Measurements from ENCODE around the gene RNU2-1. TPM values are rescaled to one million over a fixed set of nuclear protein-coding genes. Genes with fewer than 3 reads are reported as not detected.

RNU2-1 gene
- total and polyA plus RNA-seq, 2 experiments from 2014 or later, result 11.2 TPM; not detected in 1

- Mint-ChIP-seq H3K4me1 (no peaks in the 10 kb centered on the region), H3K27ac (no peak overlapping the region), H3K9me3 (no peaks in the 10 kb centered on the region), H3K27me3 (ENCODE audit: insufficient read depth, low read depth, poor library complexity) (peaks cover 9% of the 10 kb centered on the region), H3K4me3 (no peak overlapping the region; the same call in 2 of the 3 replicates), H3K36me3 (ENCODE audit: low read depth) (peaks cover 3% of the 10 kb centered on the region; the same call in 1 of the 3 replicates)
- H3K9me2 ChIP-seq (ENCODE audit: insufficient read depth), result no peaks in the 10 kb centered on the region
- H3K4me3 ChIP-seq, result no peak overlapping the region
- no peak overlapping the region for H3K4me2 ChIP-seq
- H3K27ac ChIP-seq (ENCODE audit: low read depth), result no peak overlapping the region
- no peaks in the 10 kb centered on the region for H3K27me3 ChIP-seq (ENCODE audit: insufficient read depth)
- H3K4me1 ChIP-seq (ENCODE audit: insufficient read depth), result no peaks in the 10 kb centered on the region
- no peaks in the 10 kb centered on the region for H3K79me2 ChIP-seq (replicated peaks; ENCODE audit: insufficient read depth)
- DNase-seq (ENCODE audit: low spot score) (no peak), ATAC-seq (no peak)
- no peaks in the 10 kb centered on the region for H3K36me3 ChIP-seq (ENCODE audit: insufficient read depth)
- no peaks in the 10 kb centered on the region for H4K20me1 ChIP-seq (replicated peaks; ENCODE audit: insufficient read depth)
- H3F3A ChIP-seq (replicated peaks; ENCODE audit: low read depth), result no peaks in the 10 kb centered on the region
- no peak for TF ChIP-seq REST (IDR thresholded peaks at IDR 0.05; ENCODE audit: unreplicated experiment)
- no peak for TF ChIP-seq STAT1 (IDR thresholded peaks at IDR 0.05; ENCODE audit: unreplicated experiment)
- TF ChIP-seq EZH2phosphoT487 (IDR thresholded peaks at IDR 0.05; ENCODE audit: unreplicated experiment), result no peak
- TF ChIP-seq ZNF331 (CRISPR knock-in tag; IDR thresholded peaks at IDR 0.05; ENCODE audit: low read depth), result no peak
- no peak for TF ChIP-seq NANOG (IDR thresholded peaks at IDR 0.05; ENCODE audit: borderline replicate concordance)
- TF ChIP-seq CTCF (conservative IDR thresholded peaks at IDR 0.05; ENCODE audit: low read depth in 2 of 2), result no peak
- TF ChIP-seq JUNB (IDR thresholded peaks at IDR 0.05; ENCODE audit: unreplicated experiment), result no peak
- no peak for TF ChIP-seq ZNF114 (CRISPR knock-in tag; IDR thresholded peaks at IDR 0.05)
- no peak for TF ChIP-seq POLR2AphosphoS5 (IDR thresholded peaks at IDR 0.05; ENCODE audit: low read depth)
- H2AFZ ChIP-seq, result no peak overlapping the region
Observed at GRCh38 chr17:43220511-43221125, 13.2 kb downstream of the RNU2-1 start.

GRCh38 chr17:43219746-43220380 is 13.9 kb downstream of the RNU2-1 start:
- TF ChIP-seq EZH2 (IDR thresholded peaks at IDR 0.05; ENCODE audit: low read depth, unreplicated experiment), result no peak
- no peaks in the 10 kb centered on the region for H4K20me1 ChIP-seq (replicated peaks; ENCODE audit: insufficient read depth)
- H3K4me2 ChIP-seq, result no peak overlapping the region
- H3K27ac ChIP-seq (ENCODE audit: low read depth), result no peak overlapping the region
- no peaks in the 10 kb centered on the region for H3F3A ChIP-seq (replicated peaks; ENCODE audit: low read depth)
- H3K9me3 Mint-ChIP-seq, result no peaks in the 10 kb centered on the region
- H3K36me3 ChIP-seq (ENCODE audit: insufficient read depth), result no peaks in the 10 kb centered on the region
- ATAC-seq, result no peak
- no peak for DNase-seq (ENCODE audit: low spot score)
- H3K4me1 ChIP-seq (ENCODE audit: insufficient read depth), result no peaks in the 10 kb centered on the region
- H3K4me3 ChIP-seq, result no peak overlapping the region
- no peak overlapping the region for H3K27ac Mint-ChIP-seq
- H3K79me2 ChIP-seq (replicated peaks; ENCODE audit: insufficient read depth), result no peaks in the 10 kb centered on the region
- H3K27me3 Mint-ChIP-seq (ENCODE audit: insufficient read depth, low read depth, poor library complexity), result peaks cover 9% of the 10 kb centered on the region
- H2AFZ ChIP-seq, result no peak overlapping the region
- H3K27me3 ChIP-seq (ENCODE audit: insufficient read depth), result no peaks in the 10 kb centered on the region
- peaks cover 3% of the 10 kb centered on the region; the same call in 1 of the 3 replicates for H3K36me3 Mint-ChIP-seq (ENCODE audit: low read depth)
- no peak overlapping the region for H3K4me3 Mint-ChIP-seq
- no peaks in the 10 kb centered on the region for H3K9me2 ChIP-seq (ENCODE audit: insufficient read depth)
- H3K4me1 Mint-ChIP-seq, result no peaks in the 10 kb centered on the region

Data from GM23338 (cell line).